Fibroblast of skin of left biceps (primary cell): ENCODE results near the gene KRT40.

Experiments
- DNase-seq, 2 experiments: peaks; one replicate each; pipeline ENCODE4 v3.0.0-alpha.2; 2013; ENCODE audit warnings: low read depth in 2 of 2

Gene KRT40

DNA sequence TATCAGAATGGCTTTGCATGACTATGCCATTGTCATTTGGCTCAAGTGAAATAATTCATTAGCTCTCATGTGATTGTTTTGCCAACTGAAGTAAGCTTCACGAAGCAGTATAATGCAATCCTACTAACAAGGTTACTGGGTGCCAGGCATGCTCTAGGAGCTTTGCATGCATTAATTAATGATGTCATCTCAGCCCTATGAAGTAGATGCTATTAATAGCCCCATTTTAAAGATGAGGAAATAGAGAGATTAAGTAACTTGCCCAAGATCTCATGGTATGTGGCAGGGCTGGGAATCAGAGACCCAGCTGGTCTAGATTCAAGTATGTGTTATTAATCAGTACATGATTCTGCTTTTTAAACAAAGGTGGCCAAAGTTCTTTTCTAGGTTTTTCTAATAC, 31.5 kb downstream of the KRT40 start:
- DNase-seq = peak; percentile 66 to 68

DNA sequence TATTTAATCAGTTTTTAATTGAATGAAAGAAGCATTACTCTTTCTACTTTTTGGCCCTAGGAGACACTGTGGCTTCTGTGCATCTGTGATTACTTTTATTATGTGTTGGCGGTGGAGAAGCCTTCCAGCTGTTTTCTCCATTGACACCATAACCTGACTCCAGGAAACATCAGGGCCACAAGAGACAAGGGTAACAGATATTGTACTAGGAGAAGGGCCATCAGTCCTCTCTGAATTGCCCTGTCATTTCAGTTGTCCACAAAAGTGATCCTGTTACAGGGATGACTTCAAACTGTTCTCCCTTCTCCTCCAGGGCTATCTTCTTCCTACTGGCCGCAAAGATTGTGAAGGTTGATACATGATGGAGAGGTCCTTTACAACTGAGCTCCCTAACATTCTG, 32.0 kb downstream of the KRT40 start:
- no peak for DNase-seq

DNA sequence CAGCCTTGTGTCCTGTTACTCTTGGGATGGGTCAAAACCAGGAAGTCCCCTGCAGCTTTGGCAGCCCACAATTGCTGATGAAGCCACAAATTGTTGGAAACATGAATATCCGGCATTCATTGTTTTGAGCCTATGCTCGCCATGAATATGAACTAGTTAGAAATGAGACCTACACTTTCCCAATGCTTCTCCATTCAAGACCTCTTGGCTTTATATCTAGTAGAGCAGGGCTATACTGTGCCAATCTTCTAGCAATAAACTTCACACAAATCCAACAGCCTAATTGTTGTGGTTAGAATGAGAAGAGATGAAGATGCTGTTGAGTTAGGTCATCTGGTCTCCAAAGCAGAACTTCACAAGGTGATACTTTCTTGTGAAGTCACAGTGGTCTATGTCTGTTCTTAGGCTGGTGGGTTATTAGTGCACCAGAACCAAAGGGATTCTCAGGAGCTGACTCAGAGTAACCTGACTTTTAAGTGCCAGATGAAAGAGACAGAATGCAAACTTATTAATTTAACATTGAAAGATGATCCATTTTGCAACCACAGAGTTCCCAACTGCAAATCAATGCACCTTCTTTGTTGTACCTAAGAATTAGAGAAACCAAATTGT, 33.0 kb downstream of the KRT40 start:
- DNase-seq = no peak

DNA sequence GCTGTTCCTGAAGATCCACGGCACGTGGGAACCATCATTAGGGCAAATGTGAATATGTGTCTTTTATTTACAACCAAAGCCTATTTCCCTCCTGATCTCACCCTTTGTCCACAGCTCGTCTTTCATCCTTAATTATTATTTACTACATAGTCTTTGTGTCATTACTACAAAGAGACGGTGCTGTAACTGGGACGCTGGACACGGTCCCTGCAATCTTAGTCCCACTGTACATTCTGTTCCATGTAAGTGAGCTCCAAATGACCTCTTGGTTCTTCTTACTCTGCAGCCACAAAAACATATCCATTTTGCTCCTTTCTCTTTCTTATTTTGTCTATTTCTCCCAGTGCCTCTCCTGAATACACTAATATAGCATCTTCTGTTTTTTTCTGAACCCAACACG, 34.0 kb downstream of the KRT40 start:
- no peak for DNase-seq

DNA sequence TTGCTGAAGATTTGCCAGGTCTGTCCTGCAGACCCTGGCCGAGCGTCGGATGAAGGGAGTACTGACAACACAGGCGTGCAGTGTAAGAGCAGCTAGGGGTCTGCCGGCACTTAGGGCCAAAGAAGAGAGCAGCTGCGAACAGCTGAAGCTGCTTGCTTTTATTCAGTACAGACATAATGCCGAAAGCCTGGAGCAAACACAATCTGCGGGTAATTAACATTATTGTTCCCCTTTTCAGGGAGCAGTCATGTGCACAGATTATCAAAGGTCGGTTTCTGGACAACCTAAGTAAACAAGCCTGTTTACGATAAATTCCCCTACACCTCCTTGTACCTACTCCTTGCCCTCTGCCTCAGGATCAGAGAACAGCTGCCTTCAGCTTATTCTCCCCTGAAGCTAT, 34.7 kb downstream of the KRT40 start:
- DNase-seq = no peak

DNA sequence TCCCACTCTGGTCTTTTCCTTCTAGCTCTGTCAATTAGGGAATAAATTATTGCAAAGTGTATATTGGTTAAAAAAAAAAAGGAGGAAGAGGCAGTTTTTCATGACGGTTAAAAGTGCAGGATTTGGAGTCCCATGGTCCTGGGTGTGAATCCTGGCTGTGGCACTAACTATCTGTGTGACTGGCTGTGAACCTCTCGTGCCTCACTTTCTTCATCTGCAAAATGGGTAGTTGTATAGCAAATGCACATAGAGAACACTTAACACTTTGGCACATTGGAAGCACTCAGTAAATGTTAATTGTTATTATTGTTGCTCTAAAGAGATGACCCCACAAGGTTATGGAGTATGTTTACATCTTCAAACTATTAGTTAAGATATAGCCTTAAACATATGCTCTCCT, 36.2 kb downstream of the KRT40 start:
- DNase-seq = no peak

DNA sequence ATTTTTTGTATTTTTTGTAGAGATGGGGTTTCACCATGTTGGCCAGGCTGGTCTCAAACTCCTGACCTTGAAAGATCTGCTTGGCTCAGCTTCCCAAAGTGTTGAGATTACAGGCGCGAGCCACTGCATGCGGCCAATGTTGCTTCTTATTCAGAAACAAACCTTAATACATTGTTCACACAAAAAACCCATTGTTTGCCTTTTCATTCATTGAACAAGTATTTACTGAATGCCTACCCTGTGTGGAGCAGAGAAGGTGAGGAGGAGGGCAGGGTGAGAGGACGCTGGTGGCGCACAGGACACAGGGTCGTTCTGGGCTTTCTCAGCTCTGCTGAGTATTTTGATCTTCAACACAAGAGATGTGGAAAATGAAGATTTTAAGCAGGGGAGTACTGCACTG, 38.7 kb downstream of the KRT40 start:
- DNase-seq = no peak

DNA sequence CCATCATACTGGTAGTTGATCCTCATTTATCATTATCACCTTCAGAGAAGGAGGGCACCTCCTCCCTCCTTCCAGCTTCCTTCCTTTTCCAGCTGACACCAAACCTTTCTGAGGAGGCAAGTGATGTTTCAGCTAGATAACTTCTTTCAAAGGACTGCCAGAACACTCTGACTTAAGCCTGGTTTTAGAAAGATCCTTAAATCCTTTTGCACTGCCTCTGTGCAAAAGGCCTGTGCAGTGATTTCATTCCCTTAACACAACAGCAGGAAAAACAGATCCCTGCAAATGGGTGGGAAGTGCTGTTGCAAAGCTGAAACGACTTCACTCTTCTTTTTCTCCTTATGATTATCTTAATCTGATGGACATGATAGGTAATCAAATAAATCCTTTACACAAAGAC, 39.6 kb downstream of the KRT40 start:
- no peak for DNase-seq

DNA sequence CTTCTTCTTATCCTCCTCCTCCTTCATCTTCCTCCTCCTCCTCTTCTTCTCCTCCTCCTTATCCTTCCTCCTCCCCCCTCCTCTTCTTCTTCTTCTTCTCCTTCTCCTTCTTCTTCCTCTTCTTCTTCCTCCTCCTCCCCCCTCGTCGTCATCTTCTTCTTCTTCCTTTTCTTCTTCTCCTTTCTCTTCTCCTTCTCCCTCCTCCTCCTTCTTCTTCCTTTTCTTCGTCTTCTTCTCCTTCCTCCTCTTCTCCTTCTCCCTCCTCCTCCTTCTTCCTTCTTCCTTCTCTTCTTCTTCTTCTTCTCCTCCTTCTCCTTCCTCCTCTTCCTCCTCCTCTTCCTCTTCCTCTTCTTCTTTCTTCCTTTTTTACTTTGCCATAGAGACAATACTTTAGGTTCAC, 41.6 kb downstream of the KRT40 start:
- DNase-seq = no peak

DNA sequence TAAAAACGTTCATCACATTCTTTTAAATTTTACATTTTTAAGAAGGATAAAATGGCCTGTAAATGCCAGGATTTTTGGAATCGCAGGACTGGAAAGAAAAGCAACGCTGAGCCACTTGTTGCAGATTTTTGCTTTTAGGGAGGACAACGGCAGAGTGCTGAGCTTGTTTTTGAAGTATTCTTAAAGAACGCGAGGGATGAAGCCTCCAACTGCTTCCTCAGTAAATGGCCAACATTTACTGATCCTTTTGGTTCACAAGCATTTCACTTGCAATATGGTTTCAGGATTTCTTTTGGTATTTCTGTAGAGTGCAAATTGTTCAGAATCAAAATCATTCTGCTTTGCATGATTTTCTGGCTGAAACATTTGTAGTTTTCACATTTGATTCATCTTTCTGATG, 43.9 kb downstream of the KRT40 start:
- no peak for DNase-seq

DNA sequence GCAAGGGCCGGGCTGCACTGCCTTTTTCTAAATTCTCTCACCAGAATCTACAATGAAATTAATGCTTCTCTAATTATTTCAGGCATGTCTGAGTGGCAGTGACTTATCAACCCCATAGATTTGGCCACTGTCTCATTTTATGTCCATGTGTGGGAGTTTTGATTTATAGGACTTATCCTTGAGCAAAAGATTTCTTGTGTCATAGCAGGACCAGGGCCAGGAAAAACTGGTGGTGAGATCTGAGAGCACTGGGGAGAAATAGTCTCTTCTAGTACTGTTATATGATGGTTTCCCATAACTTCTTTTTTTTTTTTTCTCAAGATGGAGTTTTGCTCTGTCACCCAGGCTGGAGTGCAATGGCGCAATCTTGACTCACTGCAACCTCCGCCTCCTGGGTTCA, 45.1 kb downstream of the KRT40 start:
- DNase-seq = peak in 1 of 2 experiments; percentile 2

DNA sequence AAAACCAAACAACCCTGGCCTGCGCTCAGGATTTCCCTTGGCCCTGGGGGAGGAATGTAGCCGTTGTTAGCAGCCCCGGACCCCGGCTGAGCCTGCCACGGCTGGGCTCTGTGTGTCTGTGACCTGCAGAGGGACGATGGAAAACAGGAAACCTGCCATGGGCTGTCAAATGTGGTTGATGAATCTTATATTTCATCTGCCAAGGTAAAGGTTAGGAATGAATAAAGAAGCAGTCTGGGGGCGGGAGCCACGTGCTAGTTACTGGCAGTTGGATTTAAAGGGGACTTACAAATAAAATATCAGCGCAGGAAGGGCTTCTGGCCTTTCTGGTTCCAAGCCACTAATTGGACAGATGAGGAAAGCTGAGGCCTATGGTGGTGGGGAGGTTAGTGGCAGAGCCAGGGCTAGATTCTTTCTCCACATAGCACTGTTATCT, 46.7 kb downstream of the KRT40 start, which contains the start of gene KRT23:
TSS of gene KRT23 (minus strand) at position 263 of the 436 bp plus-strand sequence. CDS start 1,043 bp downstream, outside the sequence.
- no peak for DNase-seq

DNA sequence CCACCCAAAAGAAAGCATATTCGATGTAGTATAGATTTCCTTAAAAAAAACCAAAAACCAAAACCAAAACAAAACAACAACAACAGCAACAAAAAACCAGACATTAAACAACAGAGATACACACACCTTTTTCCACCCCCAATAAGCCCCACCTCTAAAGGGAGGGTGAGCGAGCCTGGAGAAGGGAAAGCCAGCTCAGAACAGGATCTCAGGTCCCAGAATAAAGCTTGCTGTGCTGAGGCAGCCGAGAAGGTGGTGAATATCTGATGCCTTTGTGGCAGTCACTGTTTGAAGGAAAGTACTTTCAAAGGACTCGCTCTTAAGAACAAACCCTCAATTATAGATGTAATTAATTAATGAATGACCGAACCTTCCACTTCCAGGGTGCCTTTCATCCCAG, 47.1 kb downstream of the KRT40 start:
- no peak for DNase-seq

DNA sequence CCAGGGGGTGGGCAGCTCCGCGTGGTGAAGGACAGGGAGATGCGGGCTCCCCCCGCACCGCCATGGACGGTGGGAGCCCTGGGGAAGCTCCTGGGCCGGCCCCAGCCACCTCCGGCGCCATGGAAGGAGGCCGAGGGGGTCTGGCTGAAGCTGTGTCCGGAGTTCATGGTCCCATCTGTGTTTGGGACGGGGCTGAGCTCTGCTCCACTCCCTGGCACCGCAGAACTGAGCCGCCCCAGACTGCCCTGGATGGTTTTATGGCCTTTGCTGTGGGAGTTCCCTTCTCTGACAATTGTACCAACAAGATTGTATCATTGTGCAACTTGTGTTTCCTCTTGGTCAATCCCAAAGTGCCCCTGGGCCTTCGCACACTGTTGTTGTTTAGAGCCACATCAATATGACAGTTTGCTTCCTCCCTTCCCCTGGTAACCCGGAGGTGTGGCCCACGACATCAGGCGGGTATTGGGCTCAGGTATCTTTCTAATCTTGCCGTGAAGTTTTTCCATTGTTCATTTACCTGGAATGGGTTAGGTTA, 47.6 kb downstream of the KRT40 start:
- no peak for DNase-seq

DNA sequence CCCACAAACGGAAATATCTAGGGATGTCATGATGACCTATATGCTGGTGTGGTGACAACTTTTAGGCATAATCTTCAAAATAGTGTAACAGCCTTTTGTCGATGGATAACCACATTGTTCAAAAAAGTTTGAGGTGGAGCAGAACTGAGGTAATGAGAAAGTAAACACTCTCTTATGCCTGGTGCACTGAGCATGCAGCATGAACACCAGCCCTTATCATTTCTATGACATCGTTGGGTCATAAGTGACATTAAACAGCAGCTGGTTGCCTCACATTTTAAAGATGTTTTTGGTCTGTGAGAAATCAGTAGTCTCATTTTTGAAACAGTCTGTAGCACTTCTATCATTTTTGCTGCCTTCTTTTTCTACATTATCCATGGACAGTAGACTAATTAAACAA, 48.5 kb downstream of the KRT40 start:
- no peak for DNase-seq

DNA sequence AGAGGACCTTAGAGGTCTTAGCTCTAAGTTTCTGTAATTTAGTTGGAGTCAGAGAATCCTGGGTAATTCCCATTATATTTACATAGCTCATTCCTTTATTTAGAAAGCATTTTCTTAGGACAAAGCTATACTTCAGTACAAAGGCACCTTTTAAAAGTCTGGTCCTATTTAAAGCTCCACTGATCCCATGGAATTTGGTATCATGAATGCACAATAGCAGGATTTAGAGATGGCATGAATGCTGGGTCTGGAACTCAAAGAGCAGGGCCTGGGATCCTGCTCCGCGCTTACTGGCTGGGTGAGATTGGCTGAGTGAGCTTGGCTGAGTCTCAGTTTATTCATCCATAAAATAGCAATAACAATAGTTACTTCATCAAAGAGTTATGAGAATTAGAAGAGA, 51.5 kb downstream of the KRT40 start:
- DNase-seq = no peak

DNA sequence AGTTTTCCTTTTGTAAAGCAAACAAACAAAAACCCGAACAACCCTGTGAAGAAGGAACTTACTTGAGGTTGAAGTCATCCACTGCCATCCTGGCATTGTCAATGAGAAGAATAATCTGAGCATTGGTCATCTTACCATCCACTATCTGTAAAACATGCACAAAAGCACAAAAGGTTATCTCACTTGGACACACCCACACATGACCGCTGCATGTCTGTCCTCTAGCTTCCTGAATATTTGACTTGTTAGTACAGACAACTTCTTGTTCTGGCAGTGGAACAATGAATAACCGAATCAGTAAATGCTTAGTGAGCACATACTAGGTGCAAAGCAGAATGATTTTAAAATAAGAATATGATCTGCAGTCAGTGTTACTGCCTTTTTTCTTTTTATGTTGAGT, 52.8 kb downstream of the KRT40 start:
- DNase-seq = no peak
